ENCODE measurements around the gene RPL38.
"Not testable (repeated sequence)": the region's sequence is repeated elsewhere in the genome, so short reads cannot be mapped to it uniquely, and the experiment has no call there.

RPL38 gene

DNA sequence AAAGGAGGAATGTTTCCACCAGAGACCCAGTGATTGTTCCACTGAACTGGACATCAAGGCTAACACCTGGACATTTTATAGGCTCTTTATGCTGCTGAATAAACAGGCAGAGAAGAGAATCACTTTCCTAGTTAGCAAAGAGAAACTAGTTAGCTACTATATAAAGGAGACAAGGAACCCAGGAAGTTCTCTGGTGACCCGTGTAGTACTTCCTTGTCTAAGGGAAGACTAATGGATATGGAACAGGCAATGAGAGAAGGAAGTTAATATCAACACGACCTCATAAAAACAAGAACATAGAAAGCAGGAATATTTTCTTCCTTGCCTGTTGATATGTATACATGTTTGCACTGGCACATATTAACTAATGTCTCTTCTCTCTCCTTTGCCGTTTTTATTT lies 30.8 kb upstream of the RPL38 start:
- no peak overlapping the region for H3K4me3 ChIP-seq (ENCODE audit: low read length)
- TF ChIP-seq ZNF274 (IDR thresholded peaks at IDR 0.05; ENCODE audit: low read depth, low read length), result no peak

DNA sequence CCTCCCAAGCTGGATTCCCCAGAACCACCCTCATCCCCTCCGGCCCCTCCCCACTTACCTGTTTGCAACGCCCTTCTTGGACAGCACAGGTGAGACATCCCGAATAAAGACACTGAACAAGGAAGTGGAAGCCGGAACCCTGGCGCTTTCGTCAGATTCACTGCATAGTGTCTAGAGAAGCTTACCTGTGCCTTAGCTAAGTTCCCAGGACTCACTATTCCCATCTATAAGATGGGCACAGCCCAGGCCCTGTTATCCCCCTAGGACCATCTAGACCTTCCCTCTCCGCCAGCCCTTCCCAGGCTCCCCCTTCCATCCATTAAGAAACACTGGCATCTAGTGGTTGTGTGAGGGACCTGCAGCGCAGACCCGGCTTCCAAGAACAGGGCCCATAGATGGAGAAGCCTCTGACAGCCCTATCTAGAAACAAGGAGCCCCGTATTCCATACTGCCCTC lies 26.9 kb upstream of the RPL38 start:
- no peak for TF ChIP-seq ZNF274 (IDR thresholded peaks at IDR 0.05; ENCODE audit: low read depth, low read length)
- H3K4me3 ChIP-seq (ENCODE audit: low read length), result no peak overlapping the region

DNA sequence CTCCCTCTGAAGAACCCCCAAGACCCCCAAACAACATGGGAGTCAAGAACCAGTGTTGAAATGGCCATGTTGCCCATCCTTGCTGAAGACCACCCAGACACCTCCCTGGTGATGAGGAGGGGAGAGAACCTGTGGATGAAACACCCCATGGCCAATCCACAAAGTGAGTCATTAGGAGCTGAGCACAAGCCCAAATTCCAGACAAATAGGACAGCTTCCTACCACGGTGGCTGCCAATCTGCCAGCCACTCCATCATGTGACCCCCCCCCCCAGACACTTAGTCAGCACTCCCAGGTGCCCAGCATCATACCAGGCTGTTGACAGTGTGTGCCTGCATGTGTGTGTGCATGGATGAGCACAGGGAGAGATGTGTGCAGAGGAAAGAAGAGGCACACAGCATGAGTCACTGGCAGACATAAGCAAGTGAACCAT lies 26.4 kb upstream of the RPL38 start:
- no peak for TF ChIP-seq ZNF274 (IDR thresholded peaks at IDR 0.05; ENCODE audit: low read depth, low read length)
- no peak overlapping the region for H3K4me3 ChIP-seq (ENCODE audit: low read length)

DNA sequence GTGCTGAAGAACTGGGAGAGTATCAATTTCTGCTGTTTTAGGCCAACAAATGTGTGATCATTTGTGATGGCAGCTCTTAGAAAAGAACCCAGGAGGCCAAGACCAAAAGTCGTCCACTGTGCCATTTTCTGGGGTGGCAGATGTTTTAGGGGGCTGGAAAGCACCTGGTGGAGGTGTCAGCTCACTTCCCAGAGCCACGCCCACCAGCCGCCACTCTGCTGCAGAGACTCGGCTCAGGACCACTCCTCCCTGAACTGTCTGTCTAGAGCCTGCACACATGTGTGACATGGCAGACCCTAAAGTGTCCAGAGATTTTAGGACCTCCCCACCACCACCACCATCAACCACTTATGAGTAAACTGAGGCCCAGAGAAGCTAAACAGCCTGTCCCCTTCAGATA lies 23.9 kb upstream of the RPL38 start:
- no peak for TF ChIP-seq ZNF274 (IDR thresholded peaks at IDR 0.05; ENCODE audit: low read depth, low read length)

DNA sequence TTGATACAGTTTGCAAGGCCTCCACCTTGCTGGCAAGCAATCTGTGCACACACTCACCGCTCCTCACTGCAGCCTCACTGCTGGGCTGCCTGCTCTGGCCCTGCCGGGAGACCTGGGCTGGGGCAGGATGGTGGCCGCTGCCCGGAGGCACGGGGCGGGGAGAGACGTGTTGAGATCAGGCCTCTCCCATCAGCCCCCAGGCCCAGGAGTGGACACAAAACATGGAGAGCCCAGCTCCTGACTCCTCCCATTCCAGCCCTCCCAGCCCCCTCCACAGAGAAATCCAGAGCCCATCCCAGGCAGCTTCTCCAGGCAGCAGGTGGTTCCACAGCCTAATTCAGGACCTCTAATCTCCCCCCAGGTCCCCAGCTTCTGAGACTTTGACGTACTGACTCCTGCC lies 23.1 kb upstream of the RPL38 start:
- TF ChIP-seq ZNF274 (IDR thresholded peaks at IDR 0.05; ENCODE audit: low read depth, low read length), result no peak
- no peak overlapping the region for H3K4me3 ChIP-seq (ENCODE audit: low read length)

More for the DNA sequence above, 23.9 kb upstream of the RPL38 start:
- H3K4me3 ChIP-seq (ENCODE audit: low read length), result no peak overlapping the region

DNA sequence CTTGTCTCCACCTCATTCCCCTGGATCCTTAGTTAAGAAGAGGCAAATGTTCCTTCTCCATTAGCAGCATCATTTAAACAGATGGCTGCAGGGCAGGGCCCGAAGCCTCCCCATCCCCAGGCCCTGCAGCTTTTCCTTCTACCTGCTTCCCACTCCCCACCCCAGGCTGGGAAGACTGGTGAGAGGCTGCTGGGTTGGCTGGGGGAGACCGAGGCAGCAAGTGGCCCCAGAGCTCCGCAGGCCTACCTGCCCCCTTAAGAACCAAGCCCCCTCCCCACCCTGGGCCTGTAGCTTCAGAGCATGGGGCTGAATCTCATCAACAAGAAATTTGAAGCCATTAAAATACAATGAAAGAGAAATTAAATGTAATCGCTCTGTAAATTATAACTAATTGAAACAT lies 22.1 kb upstream of the RPL38 start:
- TF ChIP-seq ZNF274 (IDR thresholded peaks at IDR 0.05; ENCODE audit: low read depth, low read length), result no peak
- H3K4me3 ChIP-seq (ENCODE audit: low read length), result no peak overlapping the region

DNA sequence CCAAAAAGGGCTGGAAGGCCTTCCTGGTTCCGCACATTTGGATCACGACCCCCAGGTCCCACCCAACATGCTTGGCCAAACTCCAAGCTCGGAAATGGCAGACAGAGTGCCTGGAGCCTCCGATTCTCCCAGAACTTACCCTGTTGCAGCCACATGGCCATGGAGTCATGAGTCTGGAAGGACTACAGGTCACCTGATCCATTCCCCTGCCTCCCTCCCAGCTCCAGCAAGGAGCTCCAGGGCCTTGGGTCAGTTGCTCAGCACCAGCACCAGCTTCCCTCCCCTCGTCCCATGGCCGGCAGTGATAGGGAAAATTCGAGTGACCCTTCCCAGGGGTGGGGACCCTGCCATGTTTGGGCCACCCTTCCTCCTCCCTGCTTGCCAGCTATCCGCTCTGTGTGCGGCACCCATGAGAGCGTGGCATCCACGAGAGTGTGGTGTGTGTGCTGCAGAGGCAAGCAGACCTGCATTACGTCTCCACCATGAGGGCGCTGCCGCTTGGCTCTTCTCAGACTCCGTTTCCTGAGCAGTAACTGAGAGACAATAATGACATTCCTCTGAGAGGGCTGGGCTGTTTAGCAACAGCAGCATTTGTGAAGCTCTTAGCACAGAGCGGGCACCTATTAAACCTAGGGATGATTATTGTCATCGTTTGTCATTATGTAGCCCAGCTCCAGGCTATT lies 21.3 kb upstream of the RPL38 start:
- TF ChIP-seq ZNF274 (IDR thresholded peaks at IDR 0.05; ENCODE audit: low read depth, low read length), result no peak
- no peak overlapping the region for H3K4me3 ChIP-seq (ENCODE audit: low read length)

DNA sequence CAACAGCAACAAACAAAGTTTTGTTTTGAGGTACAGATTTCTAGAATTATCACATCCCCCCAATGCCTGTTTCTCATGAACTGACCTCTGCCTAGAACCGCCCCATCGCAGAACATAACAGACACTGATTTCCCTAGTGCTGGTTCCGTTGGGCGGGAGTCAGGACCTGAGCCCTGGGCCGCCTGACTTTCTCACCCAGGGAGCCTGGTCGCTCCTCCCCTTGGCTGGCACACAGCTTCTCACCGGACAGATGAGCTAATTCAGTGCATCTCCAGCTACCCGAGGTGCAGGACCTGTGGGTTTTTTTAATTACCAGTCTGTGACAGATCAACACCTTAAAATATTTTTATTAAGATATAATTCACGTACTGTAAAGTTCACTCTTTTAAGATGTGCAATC lies 20.1 kb upstream of the RPL38 start:
- H3K4me3 ChIP-seq (ENCODE audit: low read length), result no peak overlapping the region
- TF ChIP-seq ZNF274 (IDR thresholded peaks at IDR 0.05; ENCODE audit: low read depth, low read length), result no peak

DNA sequence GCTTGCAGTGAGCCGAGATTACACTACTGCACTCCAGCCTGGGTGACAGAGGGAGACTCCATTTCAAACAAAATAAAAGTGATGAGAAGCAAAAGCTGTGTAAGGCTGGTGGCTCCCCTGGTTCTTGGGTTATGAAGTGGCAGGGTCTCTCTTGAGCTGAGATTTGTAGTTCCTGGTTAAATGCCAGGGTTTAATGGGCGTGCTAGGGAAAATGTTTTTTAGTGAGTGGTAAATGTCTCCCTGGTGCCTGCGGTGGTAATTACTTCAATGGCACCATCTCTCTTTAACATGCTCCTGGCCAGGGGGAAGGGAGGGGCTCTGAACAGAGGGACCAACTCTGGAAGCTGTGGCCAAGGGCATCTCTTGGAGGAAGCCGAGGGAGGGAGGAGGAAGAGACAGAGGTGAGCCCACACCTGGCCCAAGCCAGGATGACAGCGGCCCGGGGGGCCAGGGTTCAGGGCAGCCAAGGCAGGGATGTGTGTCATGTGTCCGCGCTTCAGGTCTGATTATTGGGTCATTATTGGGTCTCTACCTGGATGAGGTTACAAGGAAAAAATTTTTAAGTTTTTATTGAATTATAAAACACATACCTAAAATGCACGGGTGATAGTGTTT lies 17.8 kb upstream of the RPL38 start:
- TF ChIP-seq ZNF274 (IDR thresholded peaks at IDR 0.05; ENCODE audit: low read depth, low read length), result no peak
- no peak overlapping the region for H3K4me3 ChIP-seq (ENCODE audit: low read length)

DNA sequence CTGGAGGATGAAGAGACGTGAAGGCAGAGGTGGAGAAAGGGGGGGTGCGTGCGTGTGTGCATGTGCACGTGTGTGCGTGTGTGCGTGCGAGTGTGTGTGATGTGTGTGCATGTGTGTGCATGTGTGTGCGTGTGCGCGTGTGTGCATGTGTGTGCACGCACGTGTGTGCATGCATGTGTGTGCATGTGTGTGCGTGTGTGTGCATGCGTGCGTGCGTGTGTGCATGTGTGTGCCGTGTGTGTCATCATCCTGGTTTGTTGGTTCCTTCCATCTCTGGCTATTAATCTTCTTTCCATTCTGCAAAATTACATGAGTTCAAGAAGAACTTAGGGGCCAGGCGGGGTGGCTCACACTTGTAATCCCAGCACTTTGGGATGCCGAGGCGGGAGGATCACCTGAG lies 17.0 kb upstream of the RPL38 start:
- no peak overlapping the region for H3K4me3 ChIP-seq (ENCODE audit: low read length)
- TF ChIP-seq ZNF274 (IDR thresholded peaks at IDR 0.05; ENCODE audit: low read depth, low read length), result no peak

DNA sequence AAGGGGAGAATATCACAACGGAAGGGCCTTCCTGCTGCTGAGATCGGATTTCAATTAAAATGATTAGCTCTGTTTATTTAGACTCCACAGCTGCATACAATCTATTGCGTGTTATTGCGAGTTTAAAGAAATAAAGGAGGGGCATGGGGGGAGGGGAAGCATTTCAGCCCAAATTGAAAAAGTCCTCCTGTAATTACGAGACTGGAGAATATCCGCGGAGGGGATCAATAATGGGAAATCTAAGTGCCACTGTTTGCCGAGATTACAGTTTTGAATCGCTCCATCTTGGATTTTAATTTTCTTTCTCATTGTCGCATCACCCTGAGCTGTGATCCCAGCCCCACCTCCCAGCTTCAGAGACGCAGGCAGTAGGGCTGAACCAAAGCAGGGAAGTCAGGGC lies 15.7 kb upstream of the RPL38 start:
- no peak for TF ChIP-seq ZNF274 (IDR thresholded peaks at IDR 0.05; ENCODE audit: low read depth, low read length)
- H3K4me3 ChIP-seq (ENCODE audit: low read length), result no peak overlapping the region

DNA sequence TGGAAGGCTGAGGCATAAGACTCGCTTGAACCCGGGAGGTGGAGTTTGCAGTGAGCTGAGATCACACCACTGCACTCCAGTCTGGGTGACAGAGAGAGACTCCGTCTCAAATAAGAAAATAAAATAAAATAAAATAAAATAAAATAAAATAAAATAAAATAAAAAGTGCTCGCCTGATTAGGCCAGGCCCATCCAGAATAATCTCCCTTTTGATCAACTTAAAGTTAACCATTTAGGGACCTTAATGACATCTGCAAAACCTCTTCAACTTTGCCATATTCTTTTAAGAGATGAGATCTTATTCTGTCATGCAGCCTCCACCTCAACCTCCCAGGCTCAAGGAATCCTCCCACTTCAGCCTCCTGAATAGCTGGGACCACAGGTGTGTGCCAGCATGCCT lies 14.8 kb upstream of the RPL38 start:
- not testable (repeated sequence) for H3K4me3 ChIP-seq (ENCODE audit: low read length)

DNA sequence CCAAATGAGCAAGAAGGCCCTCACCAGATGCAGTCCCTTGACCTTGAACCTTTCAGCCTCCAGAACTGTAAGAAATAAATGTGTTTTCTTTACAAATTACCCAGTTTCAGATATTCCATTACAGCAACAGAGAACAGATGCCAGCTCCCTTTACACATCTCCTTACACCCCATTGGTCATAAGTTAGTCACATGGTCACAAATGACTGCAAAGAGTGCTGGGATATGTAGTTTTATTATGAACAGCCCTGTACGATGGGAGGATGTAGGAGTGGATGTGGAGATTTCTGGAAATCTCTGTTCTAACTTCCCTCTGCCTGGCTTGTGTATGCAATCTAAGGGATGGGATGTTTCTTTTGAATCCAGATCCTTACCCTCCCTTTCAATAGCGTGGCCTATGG lies 13.3 kb upstream of the RPL38 start:
- H3K4me3 ChIP-seq (ENCODE audit: low read length), result no peak overlapping the region
- no peak for TF ChIP-seq ZNF274 (IDR thresholded peaks at IDR 0.05; ENCODE audit: low read depth, low read length)

DNA sequence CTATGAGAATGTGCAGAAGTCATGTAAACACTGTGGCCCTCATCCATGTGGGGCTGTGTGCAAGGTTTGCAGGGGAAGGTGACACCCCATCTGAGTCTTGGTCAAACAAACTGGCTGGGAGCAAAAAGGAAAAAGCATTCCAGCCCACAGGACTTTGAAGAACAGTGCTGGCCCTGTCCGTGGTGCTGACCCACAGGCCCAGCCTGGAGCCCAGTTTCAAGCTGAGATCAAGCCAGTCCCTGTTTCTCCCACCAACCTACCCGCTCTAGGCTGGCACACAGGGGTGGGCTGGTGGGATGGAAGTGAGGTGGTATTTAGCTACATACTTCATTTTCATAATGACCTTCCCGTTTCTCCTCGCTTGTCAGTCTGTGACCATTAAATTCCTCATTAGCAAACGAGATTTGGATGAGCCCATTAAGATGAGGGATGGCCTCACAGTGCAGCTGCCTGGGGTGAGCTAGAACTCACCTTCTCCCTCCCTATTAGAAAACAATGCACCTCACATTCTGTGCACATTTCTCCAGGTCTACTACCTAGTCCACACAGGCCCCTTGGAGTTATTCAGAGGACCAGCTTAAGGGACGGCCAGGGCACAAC lies 12.6 kb upstream of the RPL38 start:
- no peak for TF ChIP-seq ZNF274 (IDR thresholded peaks at IDR 0.05; ENCODE audit: low read depth, low read length)
- no peak overlapping the region for H3K4me3 ChIP-seq (ENCODE audit: low read length)

Measured in GM08714 (cell line).